Measurements from ENCODE around the gene CDC42BPG.
"Not testable (repeated sequence)": the region's sequence is repeated elsewhere in the genome, so short reads cannot be mapped to it uniquely, and the experiment has no call there.

The CDC42BPG gene

DNA sequence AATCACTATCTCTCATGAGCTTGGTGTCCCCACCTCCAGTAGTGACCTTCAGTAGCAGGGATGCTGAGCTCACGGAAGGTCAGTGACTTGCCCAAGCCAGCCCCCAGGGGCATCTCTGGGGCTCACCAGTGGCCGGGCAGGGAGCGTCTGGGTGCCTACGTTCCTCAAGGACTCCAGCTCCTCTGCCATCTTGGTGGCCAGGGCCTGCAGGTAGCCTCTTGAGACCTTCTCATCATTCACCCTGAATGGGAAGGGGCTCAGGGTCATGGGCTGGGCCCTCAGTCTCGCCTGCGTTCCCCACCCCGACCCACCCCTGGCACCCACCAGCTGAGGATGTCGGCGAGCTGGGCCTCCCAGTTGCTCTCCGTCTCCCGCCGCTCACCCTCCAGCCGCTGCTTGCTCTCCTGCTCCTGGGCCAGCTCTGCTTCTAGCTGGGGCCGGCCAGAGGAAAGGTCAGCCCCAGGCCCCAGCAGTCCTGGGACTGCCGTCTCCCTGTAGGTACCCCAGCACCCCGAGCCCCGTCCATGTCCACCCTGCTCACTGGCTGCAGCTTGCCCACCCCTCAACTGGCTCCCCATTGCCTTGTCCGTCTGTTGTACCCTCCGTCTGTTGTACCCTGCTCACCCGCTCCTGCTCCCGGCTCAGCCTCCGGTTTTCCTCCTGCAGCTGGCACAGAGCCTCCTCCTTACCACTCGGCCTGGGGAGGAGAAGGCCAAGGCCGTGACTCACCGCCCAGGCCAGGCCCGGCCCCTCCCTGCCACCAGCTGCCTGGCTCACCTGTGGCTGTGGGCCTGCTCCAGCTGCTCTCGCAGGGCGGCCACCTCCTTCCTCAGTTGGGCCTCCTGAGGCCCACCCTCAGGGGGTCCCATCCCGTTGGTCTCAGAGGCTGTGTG lies 9.5 kb downstream of the CDC42BPG start:
- no peak for DNase-seq

DNA sequence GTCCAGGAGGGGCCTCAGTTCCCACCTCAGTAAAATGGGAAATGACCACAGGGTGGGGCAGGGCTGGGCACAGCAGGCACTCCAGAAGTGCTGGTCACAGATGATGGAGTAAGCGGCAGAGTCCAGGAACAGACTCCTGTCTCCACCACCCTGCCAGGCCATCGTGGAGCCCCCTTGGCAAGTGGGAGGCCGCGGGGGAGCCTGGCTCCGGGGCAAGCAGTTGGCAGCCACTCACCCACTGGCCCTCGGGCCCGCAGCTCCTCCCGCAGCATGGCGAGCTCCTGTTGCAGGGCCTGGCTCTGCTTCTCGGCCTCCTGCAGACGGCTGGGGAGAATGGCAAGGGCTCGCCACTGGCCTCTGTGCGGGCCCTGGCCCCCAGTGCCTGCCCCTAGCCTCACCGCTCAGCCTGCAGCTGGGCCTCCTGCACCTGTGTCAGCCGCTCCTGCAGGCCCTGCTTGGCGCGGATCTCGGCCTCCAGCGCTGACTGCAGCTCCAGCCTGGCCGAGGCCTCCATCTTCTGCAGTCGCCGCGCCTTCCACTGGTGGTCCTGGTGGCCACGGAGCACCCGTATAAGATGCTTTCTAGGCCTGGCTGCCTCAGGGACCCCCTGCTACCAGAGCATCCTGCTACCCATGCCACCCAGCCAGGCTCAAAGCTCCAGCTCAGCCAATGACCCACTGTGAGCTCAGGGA lies 10.3 kb downstream of the CDC42BPG start:
- DNase-seq: no peak

- DNase-seq: no peak
These were observed 10.9 kb downstream of the CDC42BPG start for GRCh38 chr11:64833509-64833908.

- DNase-seq: no peak
These were observed 11.3 kb downstream of the CDC42BPG start for GRCh38 chr11:64833198-64833502.

DNA sequence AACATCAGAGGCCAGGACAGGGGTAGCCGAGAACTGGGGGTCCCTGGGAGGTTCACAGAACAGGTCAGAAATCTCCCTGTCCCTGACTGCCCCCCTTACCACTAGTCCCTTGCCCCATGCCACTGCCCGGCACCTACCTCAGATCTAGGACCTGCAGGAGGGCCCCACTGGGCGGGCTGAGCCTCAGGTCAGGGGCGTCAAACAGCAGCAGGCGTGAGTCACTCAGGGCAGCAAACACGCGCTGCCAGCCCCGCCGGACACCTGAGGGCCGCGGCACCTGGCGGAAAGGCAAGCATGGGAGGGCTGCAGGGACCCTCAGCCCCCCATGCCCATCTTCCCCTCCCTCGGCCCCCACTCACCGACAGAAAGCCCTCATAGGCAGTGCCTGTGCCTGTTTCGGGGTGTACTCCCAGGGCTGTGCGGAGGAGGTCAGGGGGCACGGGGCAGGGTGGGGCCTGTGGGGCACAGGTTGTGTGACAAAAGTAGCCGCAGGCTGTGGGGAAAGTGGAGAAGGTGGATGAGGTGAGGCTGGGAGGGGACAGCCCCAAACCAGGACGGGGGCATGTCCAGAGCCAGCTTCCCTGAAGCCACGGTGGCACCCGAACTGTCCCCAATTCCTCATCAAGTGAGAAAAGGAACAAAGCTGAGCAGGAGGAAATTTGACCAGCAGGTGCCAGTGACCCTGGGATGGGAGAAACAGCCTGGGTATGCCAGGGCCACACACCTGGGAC lies 11.8 kb downstream of the CDC42BPG start:
- no peak for DNase-seq

- no peak for DNase-seq
These were observed 13.0 kb downstream of the CDC42BPG start for GRCh38 chr11:64831411-64831891.

- no peak for DNase-seq
These were observed 14.8 kb downstream of the CDC42BPG start for GRCh38 chr11:64829536-64830251.

DNA sequence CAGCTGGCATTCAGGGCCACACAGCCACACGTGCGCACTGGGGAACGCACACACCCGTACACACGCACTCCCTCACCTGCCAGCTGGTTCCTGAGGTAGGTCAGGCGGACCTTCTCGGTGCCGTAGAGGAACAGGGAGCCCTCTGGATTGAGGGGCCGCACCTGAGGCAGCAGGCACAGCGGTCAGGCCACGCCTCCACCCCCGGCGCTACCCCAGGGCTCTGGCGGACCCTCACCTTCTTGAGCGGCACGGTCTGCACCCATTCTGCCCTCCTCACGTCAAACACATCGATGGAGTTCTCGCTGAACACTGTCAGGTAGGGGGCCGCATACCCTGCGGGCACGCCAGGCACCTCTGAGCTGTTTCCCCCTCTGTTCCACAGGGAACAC lies 17.0 kb downstream of the CDC42BPG start:
- no peak for DNase-seq

DNA sequence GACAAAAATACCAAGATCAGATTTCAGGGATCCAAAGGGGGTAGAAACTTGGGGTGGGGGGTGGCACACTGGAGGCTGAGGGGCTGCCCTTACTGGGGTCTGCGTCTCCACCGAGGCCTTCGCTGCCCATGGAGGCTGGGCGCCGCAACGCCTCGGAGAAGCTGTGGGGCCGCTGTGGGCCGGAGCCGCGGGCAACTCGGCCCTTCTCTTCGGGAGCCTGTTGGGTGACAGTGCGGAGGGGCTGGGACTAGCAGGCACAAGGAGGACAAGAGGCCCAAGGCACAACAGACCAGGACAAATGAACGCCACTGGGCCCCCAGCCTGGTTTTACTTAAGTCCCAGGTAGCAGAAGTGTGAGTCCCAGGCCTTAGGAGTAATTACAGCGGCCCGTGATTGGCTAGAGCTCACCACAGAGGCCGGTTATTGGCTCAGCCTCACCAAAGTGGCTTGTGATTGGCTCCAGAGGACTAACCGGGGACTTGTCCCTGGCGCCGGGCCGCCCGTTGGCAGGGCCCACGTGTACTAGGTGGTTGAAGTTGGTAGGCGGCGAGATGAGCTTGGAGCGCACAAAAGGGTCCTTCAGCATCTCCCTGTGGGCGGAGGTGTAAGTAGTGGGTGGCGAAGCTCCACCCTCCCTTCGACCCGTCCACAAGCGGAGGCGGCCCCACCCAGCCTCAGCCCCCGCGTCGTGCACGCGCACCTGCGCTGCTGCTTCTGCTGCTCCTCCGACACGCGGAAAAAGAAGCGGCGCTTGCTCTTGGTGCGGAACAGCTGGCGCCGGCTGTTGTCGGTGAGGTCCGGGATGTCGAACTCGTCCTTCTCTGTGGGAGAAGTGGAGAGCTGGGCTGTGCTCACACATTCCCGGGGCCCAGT lies 17.6 kb downstream of the CDC42BPG start:
- DNase-seq: no peak

DNA sequence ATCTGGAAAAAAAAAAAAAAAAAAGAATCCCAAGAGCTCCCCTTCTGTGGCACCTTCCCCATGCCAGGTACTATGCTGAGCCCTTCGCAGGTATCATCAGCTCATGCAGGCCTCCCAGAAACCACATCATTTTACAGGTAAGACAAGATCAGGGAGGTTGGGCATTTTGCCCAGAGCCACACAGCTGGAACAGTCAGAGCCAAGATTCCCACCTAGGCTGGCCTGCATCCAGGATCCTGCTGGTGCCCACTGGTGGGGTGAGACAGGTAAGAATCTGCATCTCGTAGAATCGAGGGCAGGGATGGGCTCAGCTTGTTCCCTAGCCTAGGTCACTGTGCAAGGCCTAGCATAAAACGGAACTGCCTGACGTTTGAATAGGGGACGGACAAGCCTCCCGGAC lies 18.4 kb downstream of the CDC42BPG start:
- DNase-seq: no peak

DNA sequence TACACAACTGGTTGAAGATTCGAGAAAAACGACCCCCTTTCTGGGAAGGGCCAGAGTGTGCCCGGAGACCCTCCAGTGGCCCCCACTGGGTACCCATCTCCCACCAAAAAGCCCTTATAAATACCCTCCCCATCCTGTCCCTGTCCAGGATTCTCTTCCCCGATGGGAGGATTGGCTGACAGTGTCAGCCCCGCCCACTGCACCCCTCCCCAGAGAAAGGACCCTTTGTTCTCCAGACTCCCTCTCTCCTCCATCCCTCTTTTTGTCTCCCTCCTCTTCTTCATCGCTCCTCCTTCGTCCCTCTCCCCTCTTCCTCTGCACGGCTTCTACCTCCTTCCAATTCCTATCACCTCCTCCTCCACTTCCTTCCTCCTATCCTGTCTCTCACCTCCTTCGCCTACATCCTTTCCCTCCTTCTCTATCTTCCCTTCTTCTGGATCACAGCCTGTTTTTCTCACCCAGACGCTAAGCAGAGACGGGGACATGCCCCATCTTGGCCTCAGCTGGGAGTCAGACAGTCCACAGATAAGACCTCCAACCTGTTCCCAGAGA lies 20.8 kb downstream of the CDC42BPG start:
- no peak for DNase-seq

- DNase-seq: no peak
These were observed 27.0 kb downstream of the CDC42BPG start for GRCh38 chr11:64817476-64817875.

DNA sequence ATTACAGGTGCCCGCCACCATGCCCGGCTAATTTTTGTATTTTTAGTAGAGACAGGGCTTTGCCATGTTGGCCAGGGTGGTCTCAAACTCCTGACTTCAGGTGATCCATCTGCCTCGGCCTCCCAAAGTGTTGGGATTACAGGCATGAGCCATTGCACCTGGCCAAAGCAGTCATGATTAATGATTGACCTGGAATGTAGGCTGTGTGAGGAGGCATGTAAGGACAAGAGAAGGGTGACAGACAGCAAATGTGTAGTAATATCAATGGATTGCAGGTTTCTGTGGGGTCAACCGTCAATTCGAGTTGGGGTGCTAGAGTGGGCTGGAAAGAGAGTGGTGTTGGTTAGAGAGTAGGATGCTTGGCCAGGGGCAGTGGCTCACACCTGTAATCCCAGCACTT lies 29.0 kb downstream of the CDC42BPG start:
- DNase-seq: not testable (repeated sequence)

GRCh38 chr11:64814712-64815187 lies 29.7 kb downstream of the CDC42BPG start:
- DNase-seq: no peak

GRCh38 chr11:64813826-64814225 lies 30.6 kb downstream of the CDC42BPG start:
- no peak for DNase-seq

DNA sequence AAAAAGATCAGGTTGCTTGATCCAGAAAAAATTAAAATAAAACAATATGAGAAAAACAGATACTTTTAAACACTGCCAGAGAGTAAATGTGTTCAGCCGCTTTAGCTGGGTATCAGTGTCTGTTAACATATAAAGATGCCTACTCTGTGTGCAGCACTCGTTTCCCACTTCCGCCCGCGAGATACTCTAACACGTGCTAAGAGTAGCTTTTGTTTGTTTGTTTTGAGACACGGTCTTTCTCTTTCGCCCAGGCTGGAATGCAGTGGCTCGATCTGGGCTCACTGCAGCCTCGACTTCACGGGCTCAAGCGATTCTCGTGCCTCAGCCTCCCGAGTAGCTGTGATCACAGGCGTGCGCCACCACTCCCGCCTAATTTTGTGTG lies 33.6 kb downstream of the CDC42BPG start:
- DNase-seq: no peak

- peak; percentile 64 to 98 (median 91) for DNase-seq
These were observed 34.1 kb downstream of the CDC42BPG start, which contains the start of gene MEN1 for GRCh38 chr11:64810271-64810890. TSS of gene MEN1 (minus strand) at chr11:64810551. CDS start at chr11:64810109, 442 bp downstream.

- DNase-seq: no peak
These were observed 34.6 kb downstream of the CDC42BPG start for GRCh38 chr11:64809781-64810241.

DNA sequence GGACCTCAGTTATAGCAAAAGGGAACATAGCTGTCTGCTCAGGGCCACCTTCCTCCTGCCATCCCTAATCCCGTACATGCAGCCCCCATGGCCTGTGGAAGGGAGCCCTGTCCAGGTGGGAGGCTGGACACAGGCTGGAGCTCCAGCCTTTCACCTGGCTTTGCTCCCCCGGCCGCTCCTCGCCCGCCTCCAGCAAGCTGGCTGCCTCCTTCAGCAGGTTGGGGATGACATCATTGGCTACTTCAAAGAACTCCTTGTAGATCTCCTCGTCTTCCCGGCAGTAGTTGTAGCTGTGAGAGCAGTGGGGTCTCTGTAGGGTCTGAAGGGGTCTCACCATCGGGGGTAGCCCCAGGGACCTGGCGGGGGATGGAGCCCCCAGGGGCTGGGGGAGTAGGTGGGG lies 39.0 kb downstream of the CDC42BPG start:
- DNase-seq: no peak

Measured in C1 segment of cervical spinal cord (tissue), 14 donors.